Astrocyte (in vitro differentiated cells and primary cell): ENCODE data around the gene ECT2.

Experiments used
- CTCF ChIP-seq: IDR thresholded peaks from 2 replicates; pipeline ENCODE4 v1.5.1; 2011; ENCODE audit warnings: low read depth, mild to moderate bottlenecking, inconsistent platforms, low read length, moderate library complexity; ENCODE audit not compliant: insufficient read depth
- EZH2 ChIP-seq: IDR thresholded peaks from 2 replicates; pipeline ENCODE4 v1.6.1; 2012; ENCODE audit warnings: mild to moderate bottlenecking, low read length, inconsistent platforms; ENCODE audit not compliant: insufficient read depth

GRCh38 chr3:172853921-172854666, 103.6 kb downstream of the ECT2 start:
- no peak for TF ChIP-seq EZH2
- TF ChIP-seq CTCF = no peak
